Stimulated activated CD8-positive, alpha-beta memory T cell treated with anti-CD3 and anti-CD28 coated beads, Interleukin-15, amount 100 ng/mL, for 24 hours (primary cell): Measurements from ENCODE around the gene ASB3.
"Not testable (repeated sequence)": the region's sequence is repeated elsewhere in the genome, so short reads cannot be mapped to it uniquely, and the experiment has no call there.

ENCODE experiments used
- DNase-seq: peaks from one replicate; pipeline ENCODE4 v3.0.0-alpha.2; 2020; ENCODE audit warnings: low read depth

ASB3 gene

GRCh38 chr2:53787614-53788289 lies 999 bp upstream of the ASB3 start:
- no peak for DNase-seq

- peak; percentile 7 for DNase-seq
Observed at GRCh38 chr2:53786352-53786704, 425 bp downstream of the ASB3 start.

- DNase-seq: no peak
Observed at GRCh38 chr2:53785366-53785765, 1.4 kb downstream of the ASB3 start.

- no peak for DNase-seq
Observed at GRCh38 chr2:53784436-53784835, 2.3 kb downstream of the ASB3 start.

- no peak for DNase-seq
Observed at GRCh38 chr2:53782676-53783075, 4.1 kb downstream of the ASB3 start.

- DNase-seq: no peak
Observed at GRCh38 chr2:53780056-53780455, 6.7 kb downstream of the ASB3 start.

GRCh38 chr2:53778536-53779162 lies 8.1 kb downstream of the ASB3 start:
- DNase-seq: no peak

- no peak for DNase-seq
Observed at GRCh38 chr2:53777134-53777533, 9.6 kb downstream of the ASB3 start.

GRCh38 chr2:53770264-53770663 lies 16.5 kb downstream of the ASB3 start:
- no peak for DNase-seq

- DNase-seq: no peak
Observed at GRCh38 chr2:53769318-53769945, 17.3 kb downstream of the ASB3 start.

- no peak for DNase-seq
Observed at GRCh38 chr2:53768242-53768542, 18.6 kb downstream of the ASB3 start.

GRCh38 chr2:53767405-53768241 lies 19.1 kb downstream of the ASB3 start, which contains the start of gene CHAC2:
CHAC2 (plus strand) TSS chr2:53767804; CDS start chr2:53767887, 83 bp downstream.
- peak; percentile 71 for DNase-seq

GRCh38 chr2:53765767-53766166 lies 21.0 kb downstream of the ASB3 start:
- DNase-seq: no peak

- not testable (repeated sequence) for DNase-seq
Observed at GRCh38 chr2:53757206-53757605, 29.5 kb downstream of the ASB3 start.

- DNase-seq: no peak
Observed at GRCh38 chr2:53756644-53757043, 30.1 kb downstream of the ASB3 start.

- DNase-seq: no peak
Observed at GRCh38 chr2:53755121-53755520, 31.6 kb downstream of the ASB3 start.

- no peak for DNase-seq
Observed at GRCh38 chr2:53753041-53753440, 33.7 kb downstream of the ASB3 start.

- no peak for DNase-seq
Observed at GRCh38 chr2:53752385-53752784, 34.4 kb downstream of the ASB3 start.

GRCh38 chr2:53751728-53752127 lies 35.0 kb downstream of the ASB3 start:
- no peak for DNase-seq

GRCh38 chr2:53750041-53750768 lies 36.5 kb downstream of the ASB3 start:
- DNase-seq: no peak

GRCh38 chr2:53744395-53745065 lies 42.2 kb downstream of the ASB3 start:
- no peak for DNase-seq

GRCh38 chr2:53740170-53740569 lies 46.6 kb downstream of the ASB3 start:
- DNase-seq: no peak
